A673 (cell line): Measurements from ENCODE around the gene COPS6. TPM values are rescaled to one million over a fixed set of nuclear protein-coding genes. Genes with fewer than 3 reads are reported as not detected.
A peak's percentile ranks its signal among the peaks of the same experiment; 100 is the strongest.

Experiments
- BruUV-seq: library from RNA; stranded (reverse); fragments of 400-500 nt; replicated peaks from 2 replicates; lab custom pipeline; 2021; lab: Mats Ljungman, UMichigan
- CTCF ChIA-PET: fragments of 300-600 bp; sonication (Branson Sonifier 250); formaldehyde crosslinking; loops from one replicate; lab custom pipeline; 2022; ENCODE audit warnings: antibody characterized with exemption; lab: Charles Lee
- POLR2A ChIA-PET: fragments of 300-600 bp; sonication (Branson Sonifier 250); formaldehyde crosslinking; loops from one replicate; lab custom pipeline; 2022; ENCODE audit warnings: antibody characterized with exemption; ENCODE audit not compliant: low non-redundant PET; lab: Charles Lee
- DNase-seq: peaks from one replicate; pipeline ENCODE4 v3.0.0-alpha.2; 2015; ENCODE audit warnings: low spot score
- H3K27ac ChIP-seq: fragments of 200-600 bp; sonication (generic); 2 replicates; pipeline ENCODE4 v1.5.1; 2016; ENCODE audit warnings: mixed run types, low read depth, mild to moderate bottlenecking, mixed read lengths, antibody characterized with exemption, low read length; ENCODE audit not compliant: poor library complexity, severe bottlenecking
- H3K27me3 ChIP-seq: fragments of 200-600 bp; sonication (generic); replicated peaks from 2 replicates; pipeline ENCODE4 v1.6.1; 2017; ENCODE audit warnings: mixed run types, low read depth, mild to moderate bottlenecking, mixed read lengths, antibody characterized with exemption, low read length; ENCODE audit not compliant: insufficient read depth, poor library complexity
- H3K36me3 ChIP-seq: fragments of 200-600 bp; sonication (generic); 2 replicates; pipeline ENCODE4 v1.6.1; 2016; ENCODE audit warnings: mixed run types, mild to moderate bottlenecking, mixed read lengths, antibody characterized with exemption, low read length; ENCODE audit not compliant: insufficient read depth, poor library complexity, severe bottlenecking
- H3K4me1 ChIP-seq: fragments of 200-600 bp; sonication (generic); 2 replicates; pipeline ENCODE4 v1.6.1; 2017; ENCODE audit warnings: mixed run types, mild to moderate bottlenecking, mixed read lengths, antibody characterized with exemption, low read length; ENCODE audit not compliant: insufficient read depth, poor library complexity, severe bottlenecking
- H3K4me3 ChIP-seq: fragments of 200-600 bp; sonication (generic); 2 replicates; pipeline ENCODE4 v1.5.1; 2016; ENCODE audit warnings: low read depth, mixed run types, mild to moderate bottlenecking, mixed read lengths, low read length; ENCODE audit not compliant: poor library complexity, severe bottlenecking
- H3K9me3 ChIP-seq: fragments of 200-600 bp; sonication (generic); 2 replicates; pipeline ENCODE4 v1.6.1; 2016; ENCODE audit warnings: mixed run types, low read depth, mild to moderate bottlenecking, mixed read lengths, antibody characterized with exemption, low read length; ENCODE audit not compliant: poor library complexity, severe bottlenecking
- EZH2 ChIP-seq: fragments of 200-600 bp; sonication (generic); IDR thresholded peaks from 2 replicates; pipeline ENCODE4 v1.6.1; 2017; ENCODE audit warnings: borderline replicate concordance, low read depth, mild to moderate bottlenecking, mixed read lengths, antibody characterized with exemption, low read length; ENCODE audit not compliant: poor library complexity, severe bottlenecking
- intact Hi-C: fragments of 100-400 bp; cut with micrococcal nuclease; formaldehyde crosslinking; loops from one replicate; pipeline ENCODE4 v1.10.0; 2022; ENCODE audit not compliant: unreplicated experiment
- total RNA-seq: library from RNA; stranded (reverse); gene quantifications from 2 replicates; pipeline ENCODE4 v1.2.3, GENCODE V29; 2021
- TF ChIP-seq, protein P1 (sequence below): fragments of 300-800, 200-600 bp; sonication (generic); conservative IDR thresholded peaks from 2 replicates; pipeline ENCODE4 v1.5.1; 2017; ENCODE audit warnings: low read depth, mild to moderate bottlenecking, antibody characterized with exemption, low read length, moderate library complexity, mixed read lengths

COPS6 gene
- total RNA-seq, 1 experiment from 2014 or later = 166 TPM

- DNase-seq = peak; percentile 71
- Histone ChIP-seq H3K36me3 (peaks cover 15% of the 10 kb centered on the region), H3K27me3 (no peaks in the 10 kb centered on the region), H3K27ac (no peak overlapping the region), H3K4me3 (no peak overlapping the region), H3K9me3 (no peaks in the 10 kb centered on the region), H3K4me1 (peaks cover 9% of the 10 kb centered on the region)
- CTCF ChIA-PET = interaction anchor here (1.0 to 1.2 kb wide), 3 partner anchors 38 to 59 kb away, joined by 3 to 6 read pairs (median 4); no protein-coding TSS in a partner anchor
- intact Hi-C loops = loop anchor here (5.0 kb wide), 1 partner anchor 61 kb away; no protein-coding TSS in a partner anchor
- no TSS peak for BruUV-seq
- POLR2A ChIA-PET = no interaction called here
- TF ChIP-seq, protein P1, sequence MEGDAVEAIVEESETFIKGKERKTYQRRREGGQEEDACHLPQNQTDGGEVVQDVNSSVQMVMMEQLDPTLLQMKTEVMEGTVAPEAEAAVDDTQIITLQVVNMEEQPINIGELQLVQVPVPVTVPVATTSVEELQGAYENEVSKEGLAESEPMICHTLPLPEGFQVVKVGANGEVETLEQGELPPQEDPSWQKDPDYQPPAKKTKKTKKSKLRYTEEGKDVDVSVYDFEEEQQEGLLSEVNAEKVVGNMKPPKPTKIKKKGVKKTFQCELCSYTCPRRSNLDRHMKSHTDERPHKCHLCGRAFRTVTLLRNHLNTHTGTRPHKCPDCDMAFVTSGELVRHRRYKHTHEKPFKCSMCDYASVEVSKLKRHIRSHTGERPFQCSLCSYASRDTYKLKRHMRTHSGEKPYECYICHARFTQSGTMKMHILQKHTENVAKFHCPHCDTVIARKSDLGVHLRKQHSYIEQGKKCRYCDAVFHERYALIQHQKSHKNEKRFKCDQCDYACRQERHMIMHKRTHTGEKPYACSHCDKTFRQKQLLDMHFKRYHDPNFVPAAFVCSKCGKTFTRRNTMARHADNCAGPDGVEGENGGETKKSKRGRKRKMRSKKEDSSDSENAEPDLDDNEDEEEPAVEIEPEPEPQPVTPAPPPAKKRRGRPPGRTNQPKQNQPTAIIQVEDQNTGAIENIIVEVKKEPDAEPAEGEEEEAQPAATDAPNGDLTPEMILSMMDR = peak; percentile 32; the same call in 1 of the 2 replicates
- no peak for TF ChIP-seq EZH2
These were observed 35.6 kb upstream of the COPS6 start for GRCh38 chr7:100053215-100053614.

GRCh38 chr7:100057006-100057405 lies 31.8 kb upstream of the COPS6 start:
- intact Hi-C loops = no loop called here
- TF ChIP-seq, protein P1 = no peak
- TF ChIP-seq EZH2 = no peak
- CTCF ChIA-PET = no interaction called here
- Histone ChIP-seq H3K4me1 (no peaks in the 10 kb centered on the region), H3K9me3 (no peaks in the 10 kb centered on the region), H3K27me3 (no peaks in the 10 kb centered on the region), H3K27ac (no peak overlapping the region), H3K36me3 (peaks cover 34% of the 10 kb centered on the region), H3K4me3 (no peak overlapping the region)
- BruUV-seq = no TSS peak
- POLR2A ChIA-PET = no interaction called here
- DNase-seq = no peak

DNA sequence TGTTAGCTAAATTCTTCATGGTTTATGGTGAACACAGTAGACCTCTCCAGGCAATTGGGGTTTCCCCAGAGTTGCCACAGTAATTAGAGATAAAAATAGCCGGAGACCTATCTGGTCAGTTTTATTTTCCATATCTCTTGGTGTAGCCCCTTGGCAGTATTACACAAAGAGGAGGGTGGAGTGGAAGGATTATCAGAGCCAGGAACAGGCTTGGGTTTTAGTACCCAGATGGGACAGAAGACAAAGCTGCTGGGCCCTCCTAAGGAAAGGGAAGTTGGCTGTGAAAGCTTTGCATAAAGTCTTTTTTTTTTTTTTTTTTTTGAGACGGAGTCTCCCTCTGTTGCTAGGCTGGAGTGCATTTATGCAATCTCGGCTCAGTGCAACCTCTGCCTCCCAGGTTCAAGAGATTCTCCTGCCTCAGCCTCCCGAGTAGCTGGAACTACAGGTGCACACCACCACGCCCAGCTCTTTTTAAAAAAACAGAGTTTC lies 29.5 kb upstream of the COPS6 start:
- H3K36me3 ChIP-seq = peaks cover 43% of the 10 kb centered on the region

More for the DNA sequence above, 29.5 kb upstream of the COPS6 start:
- ChIA-PET POLR2A (no interaction called here), CTCF (no interaction called here)
- no peaks in the 10 kb centered on the region for H3K27me3 ChIP-seq
- no peaks in the 10 kb centered on the region for H3K9me3 ChIP-seq
- no peak for DNase-seq
- TF ChIP-seq, protein P1 = no peak
- no peak overlapping the region for H3K27ac ChIP-seq
- H3K4me3 ChIP-seq = no peak overlapping the region
- no peaks in the 10 kb centered on the region for H3K4me1 ChIP-seq
- intact Hi-C loops = no loop called here
- no TSS peak for BruUV-seq
